ENCODE results near the gene SORCS2.

DNA sequence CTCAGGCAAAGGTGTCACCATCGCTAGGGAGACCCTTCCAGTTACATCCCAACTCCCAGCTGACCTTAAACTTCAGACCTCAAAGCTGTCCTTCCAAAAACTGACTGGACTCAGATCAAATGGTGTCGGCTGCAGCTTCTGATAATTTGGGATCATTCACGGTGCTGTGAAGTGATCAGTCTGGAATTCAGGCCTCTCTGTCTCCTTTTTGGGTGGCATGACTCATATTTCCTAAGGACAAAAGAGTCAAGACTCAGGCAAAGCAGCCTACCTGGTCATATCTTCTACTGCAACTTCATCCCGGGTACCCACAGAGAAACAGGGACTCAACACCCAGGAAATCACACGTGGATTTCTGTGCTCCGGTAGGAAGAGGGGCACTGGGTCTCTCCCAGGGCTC is 87.6 kb downstream of the SORCS2 start:
- TF ChIP-seq CTCF (IDR thresholded peaks at IDR 0.05 in 4 of 5, conservative IDR thresholded peaks at IDR 0.05 in 1 of 5): no peak
- no peak for TF ChIP-seq POLR2A (IDR thresholded peaks at IDR 0.05)

Data from gastrocnemius medialis (tissue), 4 donors.